Upper lobe of left lung (tissue), 6 donors: ENCODE data around the gene C5orf63. TPM values are rescaled to one million over a fixed set of nuclear protein-coding genes. Genes with fewer than 3 reads are reported as not detected.

ENCODE experiments used
- ATAC-seq, 2 donors: fragments of 200-7000 bp; cut with Tn5 transposase; one replicate each; pipeline ENCODE4 v1.9.1; 2022; ENCODE audit warnings: mild to moderate bottlenecking in 2 of 2, moderate library complexity in 2 of 2; ENCODE audit not compliant: low FRiP score in 2 of 2
- DNase-seq, 2 donors: peaks; one replicate each; pipeline ENCODE4 v3.0.0-alpha.2; 2019 to 2020
- H3K27ac ChIP-seq, 4 donors: fragments of 200-600 bp; sonication (generic); one replicate each; pipeline ENCODE4 v1.5.1; 2016 to 2019
- H3K27me3 ChIP-seq, 4 donors: fragments of 200-600 bp; sonication (generic); one replicate each; pipeline ENCODE4 v1.5.1; 2017 to 2019
- H3K36me3 ChIP-seq, 4 donors: fragments of 200-600 bp; sonication (generic); one replicate each; pipeline ENCODE4 v1.5.1; 2016 to 2019
- H3K4me1 ChIP-seq, 4 donors: fragments of 200-600 bp; sonication (generic); one replicate each; pipeline ENCODE4 v1.5.1; 2018 to 2019
- H3K4me3 ChIP-seq, 4 donors: fragments of 200-600 bp; sonication (generic); one replicate each; pipeline ENCODE4 v1.5.1; 2017 to 2019; ENCODE audit warnings: mild to moderate bottlenecking in 2 of 4, moderate library complexity in 1 of 4
- H3K9me3 ChIP-seq, 4 donors: fragments of 200-600 bp; sonication (generic); one replicate each; pipeline ENCODE4 v1.5.1; 2018 to 2019
- CTCF ChIP-seq, 6 experiments: fragments of 450-650 bp in 4 of 6; fragments of 200-600 bp in 2 of 6; sonication (generic) in 2 of 6; IDR thresholded peaks; one replicate each; pipeline ENCODE4 v1.5.1; 2016 to 2019; ENCODE audit warnings: antibody characterized with exemption in 6 of 6
- EP300 ChIP-seq, 4 donors: sonication (generic); formaldehyde crosslinking; IDR thresholded peaks; one replicate each; pipeline ENCODE4 v1.5.1; 2017; ENCODE audit warnings: antibody characterized with exemption in 4 of 4, control low read depth in 2 of 4
- POLR2A ChIP-seq, 4 donors: fragments of 450-650 bp; IDR thresholded peaks; one replicate each; pipeline ENCODE4 v1.5.1; 2016 to 2017; ENCODE audit warnings: antibody characterized with exemption in 4 of 4, mild to moderate bottlenecking in 2 of 4
- POLR2AphosphoS5 ChIP-seq, 2 donors: sonication (generic); formaldehyde crosslinking; IDR thresholded peaks; one replicate each; pipeline ENCODE4 v1.5.1; 2017; ENCODE audit warnings: antibody characterized with exemption in 2 of 2
- WGBS, 2 donors: methylation state at CpG; one replicate each; pipeline ENCODE4 v1.1.5; 2017 to 2018; 5-methylcytosine and 5-hydroxymethylcytosine counted together
- total RNA-seq, 6 donors: library from RNA; depleted of rRNA in 4 of 6; stranded (reverse); fragments of >200 nt in 4 of 6; gene quantifications; one replicate each; pipeline versions ENCODE4 v1.1.0 to v1.2.1, GENCODE V29; 2016 to 2021
- donor health status: DM: no; HTN: no; CAD: no; lungs with moderate emphysema.
- donor health status: DM: no; HTN: yes; CAD: no; lungs with severe emphysema.

The C5orf63 gene
- total RNA-seq, 6 donors from 2014 or later, result 1.9 to 13.6 (median 6.1) TPM

GRCh38 chr5:127092690-127093089 lies 19.4 kb upstream of the C5orf63 start:
- TF ChIP-seq POLR2AphosphoS5 (IDR thresholded peaks at IDR 0.05), result no peak
- TF ChIP-seq POLR2A (IDR thresholded peaks at IDR 0.05), result no peak
- TF ChIP-seq EP300 (IDR thresholded peaks at IDR 0.05), result no peak
- TF ChIP-seq CTCF (IDR thresholded peaks at IDR 0.05), result no peak
- WGBS, 2 donors, result 57 to 83% methylated on average over 3 of the region's 3 CpGs
- no peaks in the 10 kb centered on the region for H3K36me3 ChIP-seq
- DNase-seq (no peak), ATAC-seq (no peak)
- H3K4me1 ChIP-seq, result no peaks in the 10 kb centered on the region
- no peak overlapping the region for H3K4me3 ChIP-seq
- H3K27me3 ChIP-seq, result no peaks in the 10 kb centered on the region
- no peaks in the 10 kb centered on the region for H3K9me3 ChIP-seq
- no peak overlapping the region for H3K27ac ChIP-seq

GRCh38 chr5:127089191-127089590 lies 15.9 kb upstream of the C5orf63 start:
- TF ChIP-seq CTCF (IDR thresholded peaks at IDR 0.05), result no peak
- no peak for TF ChIP-seq POLR2AphosphoS5 (IDR thresholded peaks at IDR 0.05)
- no peak for TF ChIP-seq EP300 (IDR thresholded peaks at IDR 0.05)
- no peak for TF ChIP-seq POLR2A (IDR thresholded peaks at IDR 0.05)
- Histone ChIP-seq H3K36me3 (no peaks in the 10 kb centered on the region), H3K27ac (no peak overlapping the region), H3K4me1 (no peaks in the 10 kb centered on the region), H3K9me3 (no peaks in the 10 kb centered on the region), H3K4me3 (no peak overlapping the region), H3K27me3 (no peaks in the 10 kb centered on the region)
- DNase-seq (no peak), ATAC-seq (no peak)

GRCh38 chr5:127088251-127088650 lies 14.9 kb upstream of the C5orf63 start:
- ATAC-seq (peak in 1 of 2 donors; percentile 76), DNase-seq (no peak)
- Histone ChIP-seq H3K27ac (no peak overlapping the region), H3K27me3 (no peaks in the 10 kb centered on the region), H3K36me3 (no peaks in the 10 kb centered on the region), H3K4me3 (no peak overlapping the region), H3K9me3 (no peaks in the 10 kb centered on the region), H3K4me1 (no peaks in the 10 kb centered on the region)
- WGBS, 2 donors, result 37 to 47% methylated on average over 1 of the region's 1 CpG
- TF ChIP-seq POLR2AphosphoS5 (IDR thresholded peaks at IDR 0.05), result no peak
- no peak for TF ChIP-seq CTCF (IDR thresholded peaks at IDR 0.05)
- TF ChIP-seq EP300 (IDR thresholded peaks at IDR 0.05), result no peak
- no peak for TF ChIP-seq POLR2A (IDR thresholded peaks at IDR 0.05)

GRCh38 chr5:127086589-127086988 lies 13.3 kb upstream of the C5orf63 start:
- 97 to 100% methylated on average over 2 of the region's 2 CpGs for WGBS, 2 donors
- Histone ChIP-seq H3K36me3 (no peaks in the 10 kb centered on the region), H3K27ac (no peak overlapping the region), H3K9me3 (no peaks in the 10 kb centered on the region), H3K4me3 (no peak overlapping the region), H3K27me3 (no peaks in the 10 kb centered on the region), H3K4me1 (no peaks in the 10 kb centered on the region)
- TF ChIP-seq CTCF (IDR thresholded peaks at IDR 0.05) (no peak), EP300 (IDR thresholded peaks at IDR 0.05) (no peak), POLR2A (IDR thresholded peaks at IDR 0.05) (no peak), POLR2AphosphoS5 (IDR thresholded peaks at IDR 0.05) (no peak)
- no peak for ATAC-seq
- no peak for DNase-seq

- H3K27me3 ChIP-seq, result no peaks in the 10 kb centered on the region
- no peaks in the 10 kb centered on the region for H3K4me1 ChIP-seq
- H3K4me3 ChIP-seq, result no peak overlapping the region
- no peak for DNase-seq
- ATAC-seq, result no peak
- H3K36me3 ChIP-seq, result no peaks in the 10 kb centered on the region
- H3K27ac ChIP-seq, result no peak overlapping the region
- H3K9me3 ChIP-seq, result no peaks in the 10 kb centered on the region
- WGBS, 2 donors, result 82 to 90% methylated on average over 5 of the region's 5 CpGs
- TF ChIP-seq CTCF (IDR thresholded peaks at IDR 0.05) (no peak), EP300 (IDR thresholded peaks at IDR 0.05) (no peak), POLR2AphosphoS5 (IDR thresholded peaks at IDR 0.05) (no peak), POLR2A (IDR thresholded peaks at IDR 0.05) (no peak)
Measured at GRCh38 chr5:127085796-127086195, 12.5 kb upstream of the C5orf63 start.
